Neural cell (in vitro differentiated cells): ENCODE results near the gene GALNT8. TPM values are rescaled to one million over a fixed set of nuclear protein-coding genes. Genes with fewer than 3 reads are reported as not detected.

ENCODE experiments used
- H2AFZ ChIP-seq: fragments of 200-600, 300-800 bp; sonication (generic), shearing (Covaris generic); 2 replicates; pipeline ENCODE4 v1.6.0; 2014; ENCODE audit warnings: low read depth, mild to moderate bottlenecking, antibody characterized with exemption, low read length, moderate library complexity
- H3F3A ChIP-seq: fragments of 200-600 bp; shearing (Covaris generic); 2 replicates; pipeline ENCODE4 v1.6.1; 2016; ENCODE audit warnings: mild to moderate bottlenecking, moderate library complexity, mixed read lengths, antibody characterized with exemption, low read length; ENCODE audit not compliant: insufficient read depth, poor library complexity, severe bottlenecking
- H3K27ac ChIP-seq: fragments of 200-600, 300-800 bp; sonication (generic), shearing (Covaris generic); 2 replicates; pipeline ENCODE4 v1.5.1; 2014; ENCODE audit warnings: mild to moderate bottlenecking, low read length, moderate library complexity
- H3K27me3 ChIP-seq: fragments of 300-800, 200-600 bp; sonication (generic), shearing (Covaris generic); 2 replicates; pipeline ENCODE4 v1.6.0; 2014; ENCODE audit warnings: mild to moderate bottlenecking, low read depth, low read length, moderate library complexity; ENCODE audit not compliant: insufficient read depth
- H3K36me3 ChIP-seq: fragments of 300-800, 200-600 bp; sonication (generic), shearing (Covaris generic); 2 replicates; pipeline ENCODE4 v1.5.1; 2014; ENCODE audit warnings: mild to moderate bottlenecking, antibody characterized with exemption, low read length, moderate library complexity; ENCODE audit not compliant: insufficient read depth
- H3K4me2 ChIP-seq: fragments of 300-800, 200-600 bp; sonication (generic), shearing (Covaris generic); 2 replicates; pipeline ENCODE4 v1.6.0; 2014; ENCODE audit warnings: mild to moderate bottlenecking, low read length
- H3K4me3 ChIP-seq: fragments of 300-800, 200-600 bp; sonication (generic), shearing (Covaris generic); 2 replicates; pipeline ENCODE4 v1.5.1; 2014; ENCODE audit warnings: mild to moderate bottlenecking, low read length, moderate library complexity
- H3K79me2 ChIP-seq: fragments of 200-600 bp; shearing (Covaris generic); replicated peaks from 2 replicates; pipeline ENCODE4 v1.6.0; 2014; ENCODE audit warnings: mild to moderate bottlenecking, low read length, moderate library complexity; ENCODE audit not compliant: insufficient read depth
- H3K9ac ChIP-seq: fragments of 300-800, 200-600 bp; sonication (generic), shearing (Covaris generic); 2 replicates; pipeline ENCODE4 v1.6.1; 2016; ENCODE audit warnings: mild to moderate bottlenecking, low read length, mixed read lengths
- H3K9me2 ChIP-seq: fragments of 200-600 bp; shearing (Covaris generic); 2 replicates; pipeline ENCODE4 v1.6.1; 2016; ENCODE audit warnings: mild to moderate bottlenecking, low read length, mixed read lengths; ENCODE audit not compliant: insufficient read depth
- H3K9me3 ChIP-seq: fragments of 200-600, 300-800 bp; sonication (generic), shearing (Covaris generic); 2 replicates; pipeline ENCODE4 v1.6.1; 2016; ENCODE audit warnings: mild to moderate bottlenecking, mixed run types, low read length, moderate library complexity, mixed read lengths
- H4K20me1 ChIP-seq: fragments of 200-600 bp; shearing (Covaris generic); 2 replicates; pipeline ENCODE4 v1.6.1; 2016; ENCODE audit warnings: mild to moderate bottlenecking, mixed run types; ENCODE audit not compliant: insufficient read depth
- CTCF ChIP-seq: fragments of 450-650 bp; IDR thresholded peaks from 2 replicates; pipeline ENCODE4 v1.5.1; 2014; ENCODE audit warnings: antibody characterized with exemption, mild to moderate bottlenecking, moderate library complexity; ENCODE audit not compliant: poor library complexity, severe bottlenecking
- EP300 ChIP-seq: fragments of 450-650 bp; conservative IDR thresholded peaks from 2 replicates; pipeline ENCODE4 v1.6.1; 2014; ENCODE audit warnings: antibody characterized with exemption, mild to moderate bottlenecking, moderate library complexity; ENCODE audit not compliant: poor library complexity, severe bottlenecking
- EZH2 ChIP-seq: fragments of 200-600, 300-800 bp; shearing (Covaris generic), sonication (generic); IDR thresholded peaks from 2 replicates; pipeline ENCODE4 v1.6.1; 2014; ENCODE audit warnings: antibody characterized with exemption, low read length, borderline replicate concordance, mild to moderate bottlenecking; ENCODE audit not compliant: insufficient read depth, poor library complexity, severe bottlenecking
- POLR2AphosphoS5 ChIP-seq: IDR thresholded peaks from 2 replicates; pipeline ENCODE4 v1.6.1; 2012
- RAD21 ChIP-seq: fragments of 450-650 bp; conservative IDR thresholded peaks from 2 replicates; pipeline ENCODE4 v1.6.1; 2014; ENCODE audit warnings: antibody characterized with exemption, mild to moderate bottlenecking, moderate library complexity
- REST ChIP-seq: IDR thresholded peaks from 2 replicates; pipeline ENCODE4 v1.6.1; 2012; ENCODE audit warnings: borderline replicate concordance
- SMC3 ChIP-seq: fragments of 450-650 bp; conservative IDR thresholded peaks from 2 replicates; pipeline ENCODE4 v1.6.1; 2014; ENCODE audit warnings: antibody characterized with exemption, mild to moderate bottlenecking, moderate library complexity; ENCODE audit not compliant: poor library complexity
- TAF1 ChIP-seq: IDR thresholded peaks from 2 replicates; pipeline ENCODE4 v1.6.1; 2012; ENCODE audit warnings: low read depth
- polyA plus RNA-seq: library from polyadenylated mRNA; depleted of rRNA; stranded (reverse); fragments of >200 nt; gene quantifications from 2 replicates; pipeline ENCODE4 v1.2.3, GENCODE V29; 2014

GALNT8 gene
- polyA plus RNA-seq, 1 donor from 2014 or later, result 25.8 TPM

- no peak for TF ChIP-seq CTCF
- no peak for TF ChIP-seq REST
- no peak for TF ChIP-seq RAD21
- TF ChIP-seq EP300, result no peak
- no peak for TF ChIP-seq SMC3
- TF ChIP-seq POLR2AphosphoS5, result no peak
- no peak for TF ChIP-seq EZH2
- Histone ChIP-seq H3K4me2 (no peak overlapping the region), H3K27me3 (no peaks in the 10 kb centered on the region), H3K4me3 (no peak overlapping the region), H2AFZ (no peak overlapping the region), H3K9ac (no peak overlapping the region), H3F3A (no peaks in the 10 kb centered on the region), H3K79me2 (peaks cover 11% of the 10 kb centered on the region), H3K9me3 (no peaks in the 10 kb centered on the region), H4K20me1 (no peaks in the 10 kb centered on the region), H3K27ac (no peak overlapping the region), H3K36me3 (peaks cover 16% of the 10 kb centered on the region), H3K9me2 (no peaks in the 10 kb centered on the region)
Observed at GRCh38 chr12:4807813-4808212, 87.6 kb downstream of the GALNT8 start.

- Histone ChIP-seq H3K27ac (peak overlapping the region; percentile 72), H3K36me3 (peaks cover 16% of the 10 kb centered on the region), H3K79me2 (peaks cover 14% of the 10 kb centered on the region), H3K4me3 (peak overlapping the region; percentile 93), H3K9me2 (no peaks in the 10 kb centered on the region), H3K4me2 (peak overlapping the region; percentile 58), H3K27me3 (no peaks in the 10 kb centered on the region), H4K20me1 (no peaks in the 10 kb centered on the region), H3F3A (no peaks in the 10 kb centered on the region), H3K9ac (peak overlapping the region; percentile 89), H3K9me3 (no peaks in the 10 kb centered on the region), H2AFZ (peak overlapping the region; percentile 70)
- peak; percentile 84 for TF ChIP-seq POLR2AphosphoS5
- TF ChIP-seq TAF1, result peak; percentile 25
- TF ChIP-seq CTCF, result no peak
Observed at GRCh38 chr12:4809013-4809448, 88.8 kb downstream of the GALNT8 start.
